ENCODE measurements around the gene TCEA2. TPM values are rescaled to one million over a fixed set of nuclear protein-coding genes. Genes with fewer than 3 reads are reported as not detected.

The TCEA2 gene
- total RNA-seq, 6 experiments from 2014 or later = 14.8 to 45.6 (median 28.6) TPM

- H3K4me1 ChIP-seq = peaks cover 0 to 5% (median 0%) of the 10 kb centered on the region in 4 donors
- no peak overlapping the region for H3K4me3 ChIP-seq
- no peak for ATAC-seq
- intact Hi-C loops (cut with DNase I) = no loop called here
- H3K27me3 ChIP-seq = peaks cover 0 to 9% of the 10 kb centered on the region in 2 donors
- 96% methylated on average over 4 of the region's 21 CpGs for WGBS (ENCODE audit: insufficient coverage, low coverage, low lambda C conversion rate, missing lambda C conversion rate)
- DNase-seq = no peak
- no peaks in the 10 kb centered on the region for H3K9me3 ChIP-seq
- TF ChIP-seq CTCF (IDR thresholded peaks at IDR 0.05) (no peak), POLR2A (IDR thresholded peaks at IDR 0.05) (no peak)
- H3K27ac ChIP-seq = no peak overlapping the region
- H3K36me3 ChIP-seq = no peaks in the 10 kb centered on the region
Measured at GRCh38 chr20:64099086-64099786, 36.2 kb downstream of the TCEA2 start.

- no peaks in the 10 kb centered on the region for H3K36me3 ChIP-seq
- no peak overlapping the region for H3K4me3 ChIP-seq
- ATAC-seq = no peak
- no peak overlapping the region for H3K27ac ChIP-seq
- no peak for DNase-seq
- WGBS (ENCODE audit: insufficient coverage, low coverage, low lambda C conversion rate, missing lambda C conversion rate) = 20% methylated on average over 1 of the region's 14 CpGs
- intact Hi-C loops (cut with DNase I) = no loop called here
- peaks cover 0 to 9% of the 10 kb centered on the region in 2 donors for H3K27me3 ChIP-seq
- TF ChIP-seq CTCF (IDR thresholded peaks at IDR 0.05) (no peak), POLR2A (IDR thresholded peaks at IDR 0.05) (no peak)
- peaks cover 0 to 5% (median 0%) of the 10 kb centered on the region in 4 donors for H3K4me1 ChIP-seq
- no peaks in the 10 kb centered on the region for H3K9me3 ChIP-seq
Measured at GRCh38 chr20:64099880-64100565, 37.0 kb downstream of the TCEA2 start.

GRCh38 chr20:64100566-64100888 is 37.5 kb downstream of the TCEA2 start:
- H3K36me3 ChIP-seq = no peaks in the 10 kb centered on the region
- no peak overlapping the region for H3K27ac ChIP-seq
- no CpG with 5 or more reads among the region's 4 CpGs for WGBS (ENCODE audit: insufficient coverage, low coverage, low lambda C conversion rate, missing lambda C conversion rate)
- H3K4me1 ChIP-seq = peaks cover 0 to 5% (median 0%) of the 10 kb centered on the region in 4 donors
- DNase-seq (no peak), ATAC-seq (no peak)
- no peak overlapping the region for H3K4me3 ChIP-seq
- H3K27me3 ChIP-seq = peaks cover 0 to 9% of the 10 kb centered on the region in 2 donors
- TF ChIP-seq POLR2A (IDR thresholded peaks at IDR 0.05) = no peak
- intact Hi-C loops (cut with DNase I) = no loop called here
- no peaks in the 10 kb centered on the region for H3K9me3 ChIP-seq

GRCh38 chr20:64100946-64101688 is 38.1 kb downstream of the TCEA2 start:
- Histone ChIP-seq H3K27me3 (peaks cover 0 to 9% of the 10 kb centered on the region in 2 donors), H3K4me1 (peaks cover 0 to 5% (median 0%) of the 10 kb centered on the region in 4 donors), H3K36me3 (no peaks in the 10 kb centered on the region), H3K4me3 (no peak overlapping the region), H3K27ac (no peak overlapping the region), H3K9me3 (no peaks in the 10 kb centered on the region)
- 58% methylated on average over 4 of the region's 9 CpGs for WGBS (ENCODE audit: insufficient coverage, low coverage, low lambda C conversion rate, missing lambda C conversion rate)
- ATAC-seq (no peak), DNase-seq (no peak)
- TF ChIP-seq POLR2A (IDR thresholded peaks at IDR 0.05) (no peak), CTCF (IDR thresholded peaks at IDR 0.05) (no peak)
- intact Hi-C loops (cut with DNase I) = no loop called here
